ENCODE data around the gene HYDIN.

DNA sequence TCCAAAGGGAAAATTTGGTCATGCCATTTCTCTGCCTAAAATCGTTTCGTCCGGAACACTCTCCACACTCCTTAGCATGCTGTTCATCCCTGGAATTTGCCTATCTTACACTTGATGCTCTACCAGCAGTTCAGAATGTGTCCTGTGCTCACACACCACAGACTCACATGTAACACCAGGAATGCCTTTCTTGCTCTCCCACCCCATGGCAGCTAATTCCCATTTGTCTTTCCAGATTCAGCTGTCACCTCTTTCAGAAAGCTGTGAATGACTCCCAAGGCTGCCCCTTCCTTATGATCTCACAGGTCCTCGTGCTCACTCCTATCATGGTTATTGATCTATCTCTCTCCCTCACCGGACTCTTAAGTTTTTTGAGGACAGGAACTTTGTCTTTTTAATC, 38.1 kb downstream of the HYDIN start:
- TF ChIP-seq, protein P1, sequence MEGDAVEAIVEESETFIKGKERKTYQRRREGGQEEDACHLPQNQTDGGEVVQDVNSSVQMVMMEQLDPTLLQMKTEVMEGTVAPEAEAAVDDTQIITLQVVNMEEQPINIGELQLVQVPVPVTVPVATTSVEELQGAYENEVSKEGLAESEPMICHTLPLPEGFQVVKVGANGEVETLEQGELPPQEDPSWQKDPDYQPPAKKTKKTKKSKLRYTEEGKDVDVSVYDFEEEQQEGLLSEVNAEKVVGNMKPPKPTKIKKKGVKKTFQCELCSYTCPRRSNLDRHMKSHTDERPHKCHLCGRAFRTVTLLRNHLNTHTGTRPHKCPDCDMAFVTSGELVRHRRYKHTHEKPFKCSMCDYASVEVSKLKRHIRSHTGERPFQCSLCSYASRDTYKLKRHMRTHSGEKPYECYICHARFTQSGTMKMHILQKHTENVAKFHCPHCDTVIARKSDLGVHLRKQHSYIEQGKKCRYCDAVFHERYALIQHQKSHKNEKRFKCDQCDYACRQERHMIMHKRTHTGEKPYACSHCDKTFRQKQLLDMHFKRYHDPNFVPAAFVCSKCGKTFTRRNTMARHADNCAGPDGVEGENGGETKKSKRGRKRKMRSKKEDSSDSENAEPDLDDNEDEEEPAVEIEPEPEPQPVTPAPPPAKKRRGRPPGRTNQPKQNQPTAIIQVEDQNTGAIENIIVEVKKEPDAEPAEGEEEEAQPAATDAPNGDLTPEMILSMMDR (IDR thresholded peaks at IDR 0.05; ENCODE audit: low read depth, low read length, missing input control): no peak
- TF ChIP-seq, protein P2, sequence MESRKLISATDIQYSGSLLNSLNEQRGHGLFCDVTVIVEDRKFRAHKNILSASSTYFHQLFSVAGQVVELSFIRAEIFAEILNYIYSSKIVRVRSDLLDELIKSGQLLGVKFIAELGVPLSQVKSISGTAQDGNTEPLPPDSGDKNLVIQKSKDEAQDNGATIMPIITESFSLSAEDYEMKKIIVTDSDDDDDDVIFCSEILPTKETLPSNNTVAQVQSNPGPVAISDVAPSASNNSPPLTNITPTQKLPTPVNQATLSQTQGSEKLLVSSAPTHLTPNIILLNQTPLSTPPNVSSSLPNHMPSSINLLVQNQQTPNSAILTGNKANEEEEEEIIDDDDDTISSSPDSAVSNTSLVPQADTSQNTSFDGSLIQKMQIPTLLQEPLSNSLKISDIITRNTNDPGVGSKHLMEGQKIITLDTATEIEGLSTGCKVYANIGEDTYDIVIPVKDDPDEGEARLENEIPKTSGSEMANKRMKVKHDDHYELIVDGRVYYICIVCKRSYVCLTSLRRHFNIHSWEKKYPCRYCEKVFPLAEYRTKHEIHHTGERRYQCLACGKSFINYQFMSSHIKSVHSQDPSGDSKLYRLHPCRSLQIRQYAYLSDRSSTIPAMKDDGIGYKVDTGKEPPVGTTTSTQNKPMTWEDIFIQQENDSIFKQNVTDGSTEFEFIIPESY (IDR thresholded peaks at IDR 0.05): no peak
- TF ChIP-seq SP1 (IDR thresholded peaks at IDR 0.05) (no peak), GABPA (IDR thresholded peaks at IDR 0.05 in 1 of 2, conservative IDR thresholded peaks at IDR 0.05 in 1 of 2) (no peak), RAD21 (IDR thresholded peaks at IDR 0.05) (no peak), FOXA1 (IDR thresholded peaks at IDR 0.05) (no peak), NR2F2 (IDR thresholded peaks at IDR 0.05) (no peak), JUND (IDR thresholded peaks at IDR 0.05) (no peak)
- TF ChIP-seq, protein P3, sequence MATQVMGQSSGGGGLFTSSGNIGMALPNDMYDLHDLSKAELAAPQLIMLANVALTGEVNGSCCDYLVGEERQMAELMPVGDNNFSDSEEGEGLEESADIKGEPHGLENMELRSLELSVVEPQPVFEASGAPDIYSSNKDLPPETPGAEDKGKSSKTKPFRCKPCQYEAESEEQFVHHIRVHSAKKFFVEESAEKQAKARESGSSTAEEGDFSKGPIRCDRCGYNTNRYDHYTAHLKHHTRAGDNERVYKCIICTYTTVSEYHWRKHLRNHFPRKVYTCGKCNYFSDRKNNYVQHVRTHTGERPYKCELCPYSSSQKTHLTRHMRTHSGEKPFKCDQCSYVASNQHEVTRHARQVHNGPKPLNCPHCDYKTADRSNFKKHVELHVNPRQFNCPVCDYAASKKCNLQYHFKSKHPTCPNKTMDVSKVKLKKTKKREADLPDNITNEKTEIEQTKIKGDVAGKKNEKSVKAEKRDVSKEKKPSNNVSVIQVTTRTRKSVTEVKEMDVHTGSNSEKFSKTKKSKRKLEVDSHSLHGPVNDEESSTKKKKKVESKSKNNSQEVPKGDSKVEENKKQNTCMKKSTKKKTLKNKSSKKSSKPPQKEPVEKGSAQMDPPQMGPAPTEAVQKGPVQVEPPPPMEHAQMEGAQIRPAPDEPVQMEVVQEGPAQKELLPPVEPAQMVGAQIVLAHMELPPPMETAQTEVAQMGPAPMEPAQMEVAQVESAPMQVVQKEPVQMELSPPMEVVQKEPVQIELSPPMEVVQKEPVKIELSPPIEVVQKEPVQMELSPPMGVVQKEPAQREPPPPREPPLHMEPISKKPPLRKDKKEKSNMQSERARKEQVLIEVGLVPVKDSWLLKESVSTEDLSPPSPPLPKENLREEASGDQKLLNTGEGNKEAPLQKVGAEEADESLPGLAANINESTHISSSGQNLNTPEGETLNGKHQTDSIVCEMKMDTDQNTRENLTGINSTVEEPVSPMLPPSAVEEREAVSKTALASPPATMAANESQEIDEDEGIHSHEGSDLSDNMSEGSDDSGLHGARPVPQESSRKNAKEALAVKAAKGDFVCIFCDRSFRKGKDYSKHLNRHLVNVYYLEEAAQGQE (IDR thresholded peaks at IDR 0.05): no peak
- TF ChIP-seq, protein P4, sequence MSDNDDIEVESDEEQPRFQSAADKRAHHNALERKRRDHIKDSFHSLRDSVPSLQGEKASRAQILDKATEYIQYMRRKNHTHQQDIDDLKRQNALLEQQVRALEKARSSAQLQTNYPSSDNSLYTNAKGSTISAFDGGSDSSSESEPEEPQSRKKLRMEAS (IDR thresholded peaks at IDR 0.05): no peak

All from liver (tissue), 3 donors.